ENCODE measurements around the gene FASN. TPM values are rescaled to one million over a fixed set of nuclear protein-coding genes. Genes with fewer than 3 reads are reported as not detected.
A peak's percentile ranks its signal among the peaks of the same experiment; 100 is the strongest.

FASN gene
- total and polyA plus RNA-seq, 2 of the 13 experiments (the other 11 are each of a cell fraction or from before 2014, with no cell fraction given): 51.7 to 101 TPM

- TF ChIP-seq ZNF512 (CRISPR knock-in tag; IDR thresholded peaks at IDR 0.05): no peak
- no peak for TF ChIP-seq ZSCAN12 (CRISPR knock-in tag; IDR thresholded peaks at IDR 0.05)
- no peak for TF ChIP-seq CCDC6 (CRISPR knock-in tag; IDR thresholded peaks at IDR 0.05)
- no peak for TF ChIP-seq ELF4 (CRISPR knock-in tag; IDR thresholded peaks at IDR 0.05; ENCODE audit: borderline replicate concordance)
- 0 out of 2 replicates have a peak, but pooled peaks have one; percentile 13 for TF ChIP-seq NR0B2 (CRISPR knock-in tag; IDR thresholded peaks at IDR 0.05)
- peak; percentile 80; the same call in 1 of the 2 replicates for TF ChIP-seq ZHX1 (CRISPR knock-in tag; IDR thresholded peaks at IDR 0.05; ENCODE audit: low read depth)
- TF ChIP-seq ZNF224 (CRISPR knock-in tag; IDR thresholded peaks at IDR 0.05): 0 out of 2 replicates have a peak, but pooled peaks have one; percentile 35
- TF ChIP-seq NFKB2 (CRISPR knock-in tag; IDR thresholded peaks at IDR 0.05; ENCODE audit: borderline replicate concordance): no peak; the same call in 1 of the 2 replicates
- no peak for TF ChIP-seq SMAD9 (CRISPR knock-in tag; IDR thresholded peaks at IDR 0.05)
- TF ChIP-seq ZNF589 (CRISPR knock-in tag; conservative IDR thresholded peaks at IDR 0.05): peak; percentile 79
- peak; percentile 86; the same call in 1 of the 2 replicates for TF ChIP-seq ZBTB7A (CRISPR knock-in tag; IDR thresholded peaks at IDR 0.05)
- TF ChIP-seq TFE3 (CRISPR knock-in tag; IDR thresholded peaks at IDR 0.05): peak; percentile 68; the same call in 1 of the 2 replicates
- no peak for TF ChIP-seq CCAR2 (optimal IDR thresholded peaks at IDR 0.05; ENCODE audit: low read depth, low read length)
- no peak for TF ChIP-seq NFRKB (IDR thresholded peaks at IDR 0.05)
- TF ChIP-seq ZNF18 (CRISPR knock-in tag; IDR thresholded peaks at IDR 0.05; ENCODE audit: insufficient replicate concordance): no peak
- TF ChIP-seq IRF2 (CRISPR knock-in tag; IDR thresholded peaks at IDR 0.05): 0 out of 2 replicates have a peak, but pooled peaks have one; percentile 41
- TF ChIP-seq CREB3 (CRISPR knock-in tag; IDR thresholded peaks at IDR 0.05): no peak
- no peak for TF ChIP-seq STAG1 (CRISPR knock-in tag; IDR thresholded peaks at IDR 0.05)
Observed at GRCh38 chr17:82056729-82057621, 41.1 kb downstream of the FASN start (continued).

Data from HepG2 (cell line).